ENCODE data around the gene SENP8.

DNA sequence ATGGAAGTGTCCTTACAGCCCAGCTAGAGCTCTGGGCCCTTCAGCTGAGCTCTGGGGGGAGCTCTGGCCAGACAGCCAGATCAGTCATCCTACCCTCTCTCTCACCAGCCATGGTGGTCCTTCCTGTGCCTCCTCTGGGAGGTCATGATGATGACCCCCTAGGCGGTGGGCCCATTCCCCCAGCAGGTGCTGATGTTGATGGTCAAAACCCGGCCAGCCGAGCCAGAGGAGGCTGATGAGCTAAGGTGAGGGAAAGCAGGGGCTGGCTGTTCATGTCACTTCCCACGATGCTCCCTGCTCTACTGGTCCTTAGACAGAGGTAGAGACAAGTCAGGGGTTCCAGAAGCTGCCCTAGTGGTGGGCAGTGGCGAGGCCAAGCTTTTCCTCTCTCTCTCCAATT lies 44.4 kb downstream of the SENP8 start:
- TF ChIP-seq, protein P1, sequence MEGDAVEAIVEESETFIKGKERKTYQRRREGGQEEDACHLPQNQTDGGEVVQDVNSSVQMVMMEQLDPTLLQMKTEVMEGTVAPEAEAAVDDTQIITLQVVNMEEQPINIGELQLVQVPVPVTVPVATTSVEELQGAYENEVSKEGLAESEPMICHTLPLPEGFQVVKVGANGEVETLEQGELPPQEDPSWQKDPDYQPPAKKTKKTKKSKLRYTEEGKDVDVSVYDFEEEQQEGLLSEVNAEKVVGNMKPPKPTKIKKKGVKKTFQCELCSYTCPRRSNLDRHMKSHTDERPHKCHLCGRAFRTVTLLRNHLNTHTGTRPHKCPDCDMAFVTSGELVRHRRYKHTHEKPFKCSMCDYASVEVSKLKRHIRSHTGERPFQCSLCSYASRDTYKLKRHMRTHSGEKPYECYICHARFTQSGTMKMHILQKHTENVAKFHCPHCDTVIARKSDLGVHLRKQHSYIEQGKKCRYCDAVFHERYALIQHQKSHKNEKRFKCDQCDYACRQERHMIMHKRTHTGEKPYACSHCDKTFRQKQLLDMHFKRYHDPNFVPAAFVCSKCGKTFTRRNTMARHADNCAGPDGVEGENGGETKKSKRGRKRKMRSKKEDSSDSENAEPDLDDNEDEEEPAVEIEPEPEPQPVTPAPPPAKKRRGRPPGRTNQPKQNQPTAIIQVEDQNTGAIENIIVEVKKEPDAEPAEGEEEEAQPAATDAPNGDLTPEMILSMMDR (IDR thresholded peaks at IDR 0.05), result no peak
- TF ChIP-seq POLR2A (IDR thresholded peaks at IDR 0.05) (no peak), EP300 (IDR thresholded peaks at IDR 0.05) (no peak)

Measured in tibial nerve (tissue), 4 donors.